HepG2 (cell line): ENCODE results near the gene BMPR2. TPM values are rescaled to one million over a fixed set of nuclear protein-coding genes. Genes with fewer than 3 reads are reported as not detected.

Experiments
- HMG20A ChIP-seq: IDR thresholded peaks from 2 replicates; pipeline ENCODE4 v1.6.1; 2016; ENCODE audit warnings: borderline replicate concordance
- HNRNPUL1 ChIP-seq: fragments of 200-400 bp; formaldehyde crosslinking; IDR thresholded peaks from 2 replicates; pipeline ENCODE4 v1.6.1; 2017; ENCODE audit warnings: low read depth, mild to moderate bottlenecking, low read length, moderate library complexity
- KDM2A ChIP-seq: sonication (generic); formaldehyde crosslinking; IDR thresholded peaks from 2 replicates; pipeline ENCODE4 v1.4.0; 2020; ENCODE audit warnings: low read depth, missing genetic modification reagents, borderline replicate concordance
- MBNL3 ChIP-seq: fragments of 250-450 bp; sonication (Bioruptor Pico); conservative IDR thresholded peaks from 2 replicates; pipeline ENCODE4 v1.8.0; 2022; ENCODE audit warnings: mild to moderate bottlenecking, inconsistent platforms
- TOE1 ChIP-seq: sonication (generic); formaldehyde crosslinking; IDR thresholded peaks from 2 replicates; pipeline ENCODE4 v1.4.0; 2020; ENCODE audit warnings: mild to moderate bottlenecking, missing genetic modification reagents
- ZBTB8A ChIP-seq: sonication (generic); formaldehyde crosslinking; IDR thresholded peaks from 2 replicates; pipeline ENCODE4 v1.4.0; 2020; ENCODE audit warnings: mild to moderate bottlenecking, low read depth, missing genetic modification reagents, borderline replicate concordance
- ZNF296 ChIP-seq: sonication (generic); formaldehyde crosslinking; conservative IDR thresholded peaks from 2 replicates; pipeline ENCODE4 v1.5.0; 2020; ENCODE audit warnings: mild to moderate bottlenecking, missing genetic modification reagents
- ZNF605 ChIP-seq: sonication (generic); formaldehyde crosslinking; IDR thresholded peaks from 2 replicates; pipeline ENCODE4 v1.8.0; 2022; ENCODE audit warnings: mild to moderate bottlenecking, missing genetic modification reagents
- ZNF841 ChIP-seq: sonication (generic); formaldehyde crosslinking; IDR thresholded peaks from 2 replicates; pipeline ENCODE4 v1.8.1; 2023; ENCODE audit warnings: missing genetic modification reagents, borderline replicate concordance
- polyA plus RNA-seq, 8 experiments: library from polyadenylated mRNA; depleted of rRNA in 3 of 8; stranded (reverse) in 7 of 8; unstranded in 1 of 8; fragments of >200 nt; fragmentation: Illumina TruSeq in 4 of 8; extraction: Trizol in 4 of 8; gene quantifications; 2 replicates each; pipeline versions ENCODE4 v1.2.1 to v1.2.3, GENCODE V29; 2011 to 2016; ENCODE audit warnings: low read depth in 4 of 8, missing spikeins in 1 of 8, mixed read lengths in 1 of 8; ENCODE audit not compliant: insufficient read depth in 1 of 8
- total RNA-seq, 5 experiments: library from RNA; depleted of rRNA; stranded (reverse); fragments of >200 nt; fragmentation: Illumina TruSeq; extraction: Trizol; gene quantifications; 2 replicates each; pipeline ENCODE4 v1.2.3, GENCODE V29; 2016; ENCODE audit warnings: low read depth in 1 of 5
- TF ChIP-seq, protein P1 (sequence below): sonication (generic); formaldehyde crosslinking; IDR thresholded peaks from 2 replicates; pipeline ENCODE4 v1.4.0; 2020; ENCODE audit warnings: missing genetic modification reagents
- TF ChIP-seq, protein P2 (sequence below): sonication (generic); formaldehyde crosslinking; IDR thresholded peaks from 2 replicates; pipeline ENCODE4 v1.8.1; 2023; ENCODE audit warnings: mild to moderate bottlenecking, missing genetic modification reagents
- TF ChIP-seq, protein P3 (sequence below): sonication (generic); formaldehyde crosslinking; IDR thresholded peaks from 2 replicates; pipeline ENCODE4 v1.5.1; 2020; ENCODE audit warnings: mild to moderate bottlenecking, missing genetic modification reagents, moderate library complexity
- TF ChIP-seq, protein P4 (sequence below): sonication (generic); formaldehyde crosslinking; IDR thresholded peaks from one replicate; pipeline ENCODE4 v1.5.1; 2020; ENCODE audit warnings: mild to moderate bottlenecking, missing genetic modification reagents; ENCODE audit errors: not compliant biosample characterization

Gene BMPR2
- total and polyA plus RNA-seq, 2 of the 13 experiments (the other 11 are each of a cell fraction or from before 2014, with no cell fraction given) = 5.5 to 10.3 TPM

DNA sequence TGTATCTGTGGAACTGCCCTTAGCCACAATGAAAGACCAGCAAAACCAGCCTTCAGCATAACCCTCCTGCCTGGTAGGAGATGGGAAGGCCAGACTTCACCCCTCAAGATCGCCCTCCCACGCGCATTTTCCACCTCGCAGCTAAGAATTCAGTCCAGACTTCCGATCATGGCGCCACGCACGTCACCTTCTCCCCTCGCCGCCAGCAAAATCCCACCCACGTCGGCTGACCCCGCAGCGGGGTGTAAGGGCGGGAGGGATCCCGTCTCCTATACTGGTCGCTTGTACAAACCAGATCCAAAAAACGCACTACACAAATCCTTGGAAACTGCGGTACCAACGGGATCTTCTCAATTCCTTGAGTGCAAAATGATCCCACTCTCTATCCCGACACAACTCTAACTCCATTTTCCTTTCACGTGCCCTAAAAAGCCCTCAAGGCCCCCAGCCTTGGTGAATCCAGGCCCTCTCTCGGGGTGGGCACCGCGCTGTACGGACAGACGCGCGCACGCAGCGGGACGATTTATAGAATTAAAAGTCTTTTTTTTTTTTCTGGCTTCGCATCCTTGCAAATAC is 1.0 kb upstream of the BMPR2 start (continued):
- TF ChIP-seq, protein P1, sequence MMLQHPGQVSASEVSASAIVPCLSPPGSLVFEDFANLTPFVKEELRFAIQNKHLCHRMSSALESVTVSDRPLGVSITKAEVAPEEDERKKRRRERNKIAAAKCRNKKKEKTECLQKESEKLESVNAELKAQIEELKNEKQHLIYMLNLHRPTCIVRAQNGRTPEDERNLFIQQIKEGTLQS (CRISPR knock-in tag) = no peak
- TF ChIP-seq, protein P2, sequence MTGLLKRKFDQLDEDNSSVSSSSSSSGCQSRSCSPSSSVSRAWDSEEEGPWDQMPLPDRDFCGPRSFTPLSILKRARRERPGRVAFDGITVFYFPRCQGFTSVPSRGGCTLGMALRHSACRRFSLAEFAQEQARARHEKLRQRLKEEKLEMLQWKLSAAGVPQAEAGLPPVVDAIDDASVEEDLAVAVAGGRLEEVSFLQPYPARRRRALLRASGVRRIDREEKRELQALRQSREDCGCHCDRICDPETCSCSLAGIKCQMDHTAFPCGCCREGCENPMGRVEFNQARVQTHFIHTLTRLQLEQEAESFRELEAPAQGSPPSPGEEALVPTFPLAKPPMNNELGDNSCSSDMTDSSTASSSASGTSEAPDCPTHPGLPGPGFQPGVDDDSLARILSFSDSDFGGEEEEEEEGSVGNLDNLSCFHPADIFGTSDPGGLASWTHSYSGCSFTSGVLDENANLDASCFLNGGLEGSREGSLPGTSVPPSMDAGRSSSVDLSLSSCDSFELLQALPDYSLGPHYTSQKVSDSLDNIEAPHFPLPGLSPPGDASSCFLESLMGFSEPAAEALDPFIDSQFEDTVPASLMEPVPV = no peak; the same call in 1 of the 2 replicates
- TF ChIP-seq, protein P3, sequence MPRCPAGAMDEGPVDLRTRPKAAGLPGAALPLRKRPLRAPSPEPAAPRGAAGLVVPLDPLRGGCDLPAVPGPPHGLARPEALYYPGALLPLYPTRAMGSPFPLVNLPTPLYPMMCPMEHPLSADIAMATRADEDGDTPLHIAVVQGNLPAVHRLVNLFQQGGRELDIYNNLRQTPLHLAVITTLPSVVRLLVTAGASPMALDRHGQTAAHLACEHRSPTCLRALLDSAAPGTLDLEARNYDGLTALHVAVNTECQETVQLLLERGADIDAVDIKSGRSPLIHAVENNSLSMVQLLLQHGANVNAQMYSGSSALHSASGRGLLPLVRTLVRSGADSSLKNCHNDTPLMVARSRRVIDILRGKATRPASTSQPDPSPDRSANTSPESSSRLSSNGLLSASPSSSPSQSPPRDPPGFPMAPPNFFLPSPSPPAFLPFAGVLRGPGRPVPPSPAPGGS (CRISPR knock-in tag) = peak; percentile 54; the same call in 1 of the 2 replicates
- no peak; the same call in 1 of the 2 replicates for TF ChIP-seq ZNF605 (CRISPR knock-in tag)
- no peak for TF ChIP-seq HNRNPUL1
- no peak; the same call in 1 of the 2 replicates for TF ChIP-seq KDM2A (CRISPR knock-in tag)
- TF ChIP-seq, protein P4, sequence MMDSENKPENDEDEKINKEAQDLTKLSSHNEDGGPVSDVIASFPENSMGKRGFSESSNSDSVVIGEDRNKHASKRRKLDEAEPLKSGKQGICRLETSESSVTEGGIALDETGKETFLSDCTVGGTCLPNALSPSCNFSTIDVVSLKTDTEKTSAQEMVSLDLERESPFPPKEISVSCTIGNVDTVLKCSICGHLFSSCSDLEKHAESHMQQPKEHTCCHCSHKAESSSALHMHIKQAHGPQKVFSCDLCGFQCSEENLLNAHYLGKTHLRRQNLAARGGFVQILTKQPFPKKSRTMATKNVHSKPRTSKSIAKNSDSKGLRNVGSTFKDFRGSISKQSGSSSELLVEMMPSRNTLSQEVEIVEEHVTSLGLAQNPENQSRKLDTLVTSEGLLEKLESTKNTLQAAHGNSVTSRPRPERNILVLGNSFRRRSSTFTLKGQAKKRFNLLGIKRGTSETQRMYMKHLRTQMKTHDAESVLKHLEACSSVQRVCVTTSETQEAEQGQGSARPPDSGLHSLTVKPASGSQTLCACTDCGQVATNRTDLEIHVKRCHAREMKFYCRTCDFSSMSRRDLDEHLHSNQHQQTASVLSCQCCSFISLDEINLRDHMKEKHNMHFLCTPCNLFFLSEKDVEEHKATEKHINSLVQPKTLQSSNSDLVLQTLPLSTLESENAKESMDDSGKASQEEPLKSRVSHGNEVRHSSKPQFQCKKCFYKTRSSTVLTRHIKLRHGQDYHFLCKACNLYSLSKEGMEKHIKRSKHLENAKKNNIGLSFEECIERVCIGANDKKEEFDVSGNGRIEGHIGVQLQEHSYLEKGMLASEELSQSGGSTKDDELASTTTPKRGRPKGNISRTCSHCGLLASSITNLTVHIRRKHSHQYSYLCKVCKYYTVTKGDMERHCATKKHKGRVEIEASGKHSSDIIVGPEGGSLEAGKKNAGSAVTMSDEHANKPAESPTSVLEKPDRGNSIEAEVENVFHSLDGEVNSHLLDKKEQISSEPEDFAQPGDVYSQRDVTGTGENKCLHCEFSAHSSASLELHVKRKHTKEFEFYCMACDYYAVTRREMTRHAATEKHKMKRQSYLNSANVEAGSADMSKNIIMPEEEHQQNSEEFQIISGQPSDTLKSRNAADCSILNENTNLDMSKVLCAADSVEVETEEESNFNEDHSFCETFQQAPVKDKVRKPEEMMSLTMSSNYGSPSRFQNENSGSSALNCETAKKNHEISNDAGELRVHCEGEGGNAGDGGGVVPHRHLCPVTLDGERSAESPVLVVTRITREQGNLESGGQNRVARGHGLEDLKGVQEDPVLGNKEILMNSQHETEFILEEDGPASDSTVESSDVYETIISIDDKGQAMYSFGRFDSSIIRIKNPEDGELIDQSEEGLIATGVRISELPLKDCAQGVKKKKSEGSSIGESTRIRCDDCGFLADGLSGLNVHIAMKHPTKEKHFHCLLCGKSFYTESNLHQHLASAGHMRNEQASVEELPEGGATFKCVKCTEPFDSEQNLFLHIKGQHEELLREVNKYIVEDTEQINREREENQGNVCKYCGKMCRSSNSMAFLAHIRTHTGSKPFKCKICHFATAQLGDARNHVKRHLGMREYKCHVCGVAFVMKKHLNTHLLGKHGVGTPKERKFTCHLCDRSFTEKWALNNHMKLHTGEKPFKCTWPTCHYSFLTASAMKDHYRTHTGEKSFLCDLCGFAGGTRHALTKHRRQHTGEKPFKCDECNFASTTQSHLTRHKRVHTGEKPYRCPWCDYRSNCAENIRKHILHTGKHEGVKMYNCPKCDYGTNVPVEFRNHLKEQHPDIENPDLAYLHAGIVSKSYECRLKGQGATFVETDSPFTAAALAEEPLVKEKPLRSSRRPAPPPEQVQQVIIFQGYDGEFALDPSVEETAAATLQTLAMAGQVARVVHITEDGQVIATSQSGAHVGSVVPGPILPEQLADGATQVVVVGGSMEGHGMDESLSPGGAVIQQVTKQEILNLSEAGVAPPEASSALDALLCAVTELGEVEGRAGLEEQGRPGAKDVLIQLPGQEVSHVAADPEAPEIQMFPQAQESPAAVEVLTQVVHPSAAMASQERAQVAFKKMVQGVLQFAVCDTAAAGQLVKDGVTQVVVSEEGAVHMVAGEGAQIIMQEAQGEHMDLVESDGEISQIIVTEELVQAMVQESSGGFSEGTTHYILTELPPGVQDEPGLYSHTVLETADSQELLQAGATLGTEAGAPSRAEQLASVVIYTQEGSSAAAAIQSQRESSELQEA = no peak
- TF ChIP-seq HMG20A (CRISPR knock-in tag) = no peak
- no peak for TF ChIP-seq ZNF841 (CRISPR knock-in tag)
- TF ChIP-seq MBNL3 = no peak
- TF ChIP-seq TOE1 (CRISPR knock-in tag) = no peak
- 0 out of 2 replicates have a peak, but pooled peaks have one; percentile 12 for TF ChIP-seq ZBTB8A (CRISPR knock-in tag)
- TF ChIP-seq ZNF296 (CRISPR knock-in tag) = no peak; the same call in 1 of the 2 replicates
